DMS53 (cell line): Measurements from ENCODE around the gene MFAP3L.
"Not testable (repeated sequence)": the region's sequence is repeated elsewhere in the genome, so short reads cannot be mapped to it uniquely, and the experiment has no call there.

Source experiments
- DNase-seq: peaks from one replicate; lab custom pipeline; 2025; lab: John Stamatoyannopoulos, UW

Gene MFAP3L

GRCh38 chr4:169987327-169988228 is 38.6 kb downstream of the MFAP3L start:
- DNase-seq, result no peak

DNA sequence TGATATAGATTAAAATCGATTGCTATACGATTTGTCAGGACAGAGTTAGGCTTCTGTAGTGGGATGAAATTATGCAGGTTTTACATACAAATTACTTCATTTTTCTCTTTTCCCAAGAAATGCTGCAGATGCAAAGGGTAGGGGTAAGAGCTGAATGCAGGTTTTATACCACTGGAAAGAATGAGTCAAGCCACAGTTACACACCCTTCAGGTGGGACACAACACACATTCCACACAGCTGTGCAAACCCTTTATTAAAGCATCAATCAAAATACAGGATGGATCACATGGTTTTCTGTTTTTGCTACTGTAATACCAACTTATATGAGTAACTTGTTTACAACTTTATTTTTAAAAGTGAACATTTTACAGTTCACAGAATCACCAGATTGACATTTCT is 39.8 kb downstream of the MFAP3L start:
- DNase-seq, result no peak

DNA sequence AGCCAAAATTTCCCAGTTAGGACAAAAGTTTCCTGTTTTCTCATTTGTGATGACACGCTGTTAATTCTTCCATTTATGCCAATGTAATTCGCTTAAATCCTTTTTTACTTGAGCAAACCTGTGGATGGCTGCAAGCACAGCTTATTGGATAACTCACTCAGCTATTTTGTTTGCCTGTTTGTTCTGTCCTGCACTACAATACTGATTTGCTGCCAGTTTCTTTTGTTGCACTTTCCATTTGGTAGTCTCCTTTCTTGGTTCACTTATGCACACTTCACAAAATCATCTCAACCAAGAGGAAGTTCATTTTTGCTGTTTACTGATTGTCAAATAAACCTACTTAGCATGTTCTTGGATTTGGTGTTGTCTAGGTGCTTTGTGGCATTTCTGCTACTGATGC is 40.3 kb downstream of the MFAP3L start:
- DNase-seq, result no peak

DNA sequence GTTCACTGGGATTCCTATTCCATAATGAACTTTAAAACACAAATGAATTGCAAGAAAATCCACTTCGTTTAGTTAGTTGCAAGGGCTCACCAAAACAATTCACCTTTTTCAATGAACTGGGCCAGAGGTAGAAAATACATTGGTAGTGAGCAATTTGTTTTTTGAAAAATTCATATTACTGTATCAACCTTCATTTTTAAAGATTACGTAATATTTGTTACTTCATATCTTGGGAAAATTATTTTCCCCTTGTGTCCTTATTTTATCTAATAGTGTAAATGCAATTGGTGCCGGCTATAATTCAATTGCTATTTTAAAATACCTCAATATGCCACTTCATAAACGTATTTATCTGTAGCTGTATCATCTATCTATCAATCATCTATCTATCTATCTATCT is 41.5 kb downstream of the MFAP3L start:
- no peak for DNase-seq

GRCh38 chr4:169984173-169984572 is 42.0 kb downstream of the MFAP3L start:
- no peak for DNase-seq

- DNase-seq, result no peak
These were observed 49.2 kb downstream of the MFAP3L start for GRCh38 chr4:169976951-169977350.

- DNase-seq, result no peak
These were observed 50.1 kb downstream of the MFAP3L start for GRCh38 chr4:169975838-169976796.

DNA sequence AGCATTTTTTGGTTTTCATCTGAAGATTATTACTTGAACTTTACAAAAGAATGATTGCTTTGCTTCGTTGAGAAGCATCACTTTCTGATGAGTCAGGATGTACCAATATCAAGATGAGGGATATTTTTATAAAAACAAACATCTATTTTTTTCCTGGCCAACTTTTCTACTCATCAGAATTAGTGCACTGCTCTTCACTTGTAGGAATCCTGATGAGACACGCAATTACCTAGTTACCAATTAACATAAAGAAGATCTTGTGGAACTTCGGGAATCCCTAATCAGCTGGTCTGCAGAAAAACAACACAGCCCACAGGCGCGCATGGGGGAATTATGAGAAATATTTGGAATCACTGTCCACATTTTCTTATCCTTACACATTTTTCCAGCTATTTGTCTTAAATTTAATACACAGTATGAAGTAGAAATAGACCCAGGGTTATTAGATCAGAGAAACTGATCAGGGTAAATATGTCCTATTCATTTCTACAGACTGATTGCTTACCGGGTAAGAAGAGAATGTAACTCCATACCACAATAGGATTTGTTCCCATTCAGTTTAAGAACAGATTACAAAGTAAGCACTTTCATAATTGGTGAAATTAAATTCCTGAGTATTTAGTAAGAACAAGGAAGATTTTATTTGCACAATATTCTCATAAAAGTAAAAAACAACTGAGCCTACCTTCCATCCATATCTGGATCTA is 50.9 kb downstream of the MFAP3L start:
- DNase-seq, result no peak

DNA sequence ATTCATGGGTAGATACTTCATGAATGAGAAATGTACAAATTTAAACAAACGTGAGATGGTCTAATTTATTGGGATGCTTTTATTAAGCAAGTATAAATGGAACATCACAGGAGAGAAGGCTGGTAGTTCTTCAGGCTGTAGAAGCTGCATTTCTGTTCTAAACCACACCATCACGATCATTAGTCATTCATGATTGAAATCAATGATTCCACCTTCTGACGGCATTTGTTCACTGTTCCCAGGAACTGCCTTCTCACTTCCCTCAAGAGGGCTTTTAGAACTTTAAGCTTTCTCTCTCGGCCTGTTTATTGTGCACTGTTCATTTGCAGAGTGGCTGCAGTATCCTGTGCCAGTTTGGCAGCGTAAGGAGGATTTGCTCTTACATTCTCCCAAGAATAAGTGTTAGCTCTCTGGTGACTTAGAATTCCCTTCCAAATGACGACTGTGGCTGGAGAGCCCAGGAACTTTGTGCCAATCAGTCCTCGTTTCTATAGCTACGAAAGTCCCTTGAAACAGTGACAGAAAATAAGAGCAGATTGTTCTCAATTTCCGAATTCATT is 54.7 kb downstream of the MFAP3L start:
- DNase-seq, result no peak

DNA sequence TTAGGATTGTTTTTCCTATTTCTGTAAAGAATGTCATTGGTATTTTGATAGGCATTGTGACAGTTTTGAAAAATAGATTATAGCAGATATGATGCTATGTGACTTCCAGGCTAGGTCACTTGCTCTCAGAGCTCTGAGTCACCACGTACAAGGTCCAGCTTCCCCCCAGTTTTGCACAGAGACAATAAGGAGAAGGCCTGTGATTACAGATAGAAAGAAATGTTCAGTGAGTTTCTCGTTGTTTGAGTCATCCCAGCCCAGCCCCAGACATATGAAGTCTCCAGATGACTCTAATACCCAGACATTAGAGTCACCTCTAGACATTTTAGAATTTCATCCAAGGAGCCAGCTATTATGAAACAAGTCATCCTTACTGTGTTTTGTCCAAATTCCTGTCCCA is 57.2 kb downstream of the MFAP3L start:
- DNase-seq, result no peak

DNA sequence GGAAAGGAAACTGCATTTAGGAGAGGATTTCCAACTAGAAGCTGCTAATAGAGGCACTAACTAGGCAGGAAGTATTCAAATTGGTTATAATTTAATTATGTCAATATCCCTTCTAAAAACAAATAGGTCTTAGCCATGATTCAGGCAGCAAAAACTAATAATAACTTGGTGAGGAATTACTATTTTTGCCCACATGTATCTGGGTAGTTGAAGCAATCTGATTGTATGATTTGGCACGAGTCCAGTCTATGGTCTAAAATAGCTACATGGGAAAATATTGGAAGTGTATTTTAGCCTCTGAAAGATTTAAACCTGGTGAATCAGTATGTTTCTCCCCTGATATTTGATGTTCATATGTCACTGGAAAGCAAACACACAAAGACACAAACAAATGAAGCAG is 62.2 kb downstream of the MFAP3L start:
- no peak for DNase-seq

- DNase-seq, result no peak
These were observed 66.9 kb downstream of the MFAP3L start for GRCh38 chr4:169959254-169959653.

DNA sequence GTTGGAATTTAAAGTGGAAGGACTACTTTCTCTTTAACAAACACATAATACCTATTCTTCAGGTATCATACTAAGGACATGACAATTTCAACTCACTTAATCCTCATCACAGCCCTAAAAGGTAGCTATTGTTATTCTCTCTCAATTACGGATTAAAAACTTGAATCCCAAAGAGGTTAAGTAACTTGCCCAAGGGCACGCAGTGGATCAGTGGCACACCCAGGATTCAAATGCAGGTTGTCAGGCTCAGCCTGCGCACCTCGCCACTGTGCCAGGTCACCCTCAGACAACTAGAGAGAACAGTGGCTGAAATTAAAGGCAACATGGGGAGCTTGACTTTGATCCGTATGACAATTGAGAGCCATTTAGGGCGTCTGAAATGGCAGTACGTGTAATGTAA is 67.6 kb downstream of the MFAP3L start:
- DNase-seq, result no peak

- no peak for DNase-seq
These were observed 68.4 kb downstream of the MFAP3L start for GRCh38 chr4:169957785-169958184.

DNA sequence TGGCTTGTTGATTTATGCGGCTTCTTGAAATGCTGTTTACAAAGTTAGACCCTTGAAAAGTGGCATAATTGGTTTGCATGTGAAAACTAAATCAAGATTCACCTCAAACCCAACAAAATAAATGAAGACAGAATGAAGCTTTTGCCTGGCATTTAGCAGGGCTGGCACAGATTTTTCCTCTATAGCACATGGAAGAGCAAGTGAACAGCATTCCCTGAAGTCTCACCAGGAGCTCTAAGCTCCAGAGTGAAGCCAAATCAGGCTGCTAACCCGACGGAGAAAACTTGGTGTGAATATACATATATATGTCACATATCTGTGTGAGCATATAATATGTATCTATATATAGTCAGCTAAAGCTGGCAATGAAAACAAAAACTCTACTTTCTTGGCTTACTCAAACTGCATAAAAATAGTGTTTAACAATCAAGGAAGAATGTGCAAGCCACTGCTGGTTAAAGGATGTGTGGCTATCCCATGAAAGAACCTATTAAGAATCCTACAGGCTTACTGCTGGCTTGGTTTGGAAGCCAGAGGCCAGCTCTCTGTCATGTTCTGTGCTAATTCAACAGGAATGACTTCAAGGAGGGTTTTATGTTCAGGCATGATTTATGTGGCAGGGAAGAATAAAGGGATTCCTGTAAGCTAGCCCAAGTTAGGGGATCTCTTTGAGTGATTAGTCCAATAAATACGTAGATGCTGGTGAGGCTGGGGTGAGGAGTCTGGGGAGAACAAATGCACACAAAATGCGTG is 69.9 kb downstream of the MFAP3L start:
- DNase-seq, result no peak

DNA sequence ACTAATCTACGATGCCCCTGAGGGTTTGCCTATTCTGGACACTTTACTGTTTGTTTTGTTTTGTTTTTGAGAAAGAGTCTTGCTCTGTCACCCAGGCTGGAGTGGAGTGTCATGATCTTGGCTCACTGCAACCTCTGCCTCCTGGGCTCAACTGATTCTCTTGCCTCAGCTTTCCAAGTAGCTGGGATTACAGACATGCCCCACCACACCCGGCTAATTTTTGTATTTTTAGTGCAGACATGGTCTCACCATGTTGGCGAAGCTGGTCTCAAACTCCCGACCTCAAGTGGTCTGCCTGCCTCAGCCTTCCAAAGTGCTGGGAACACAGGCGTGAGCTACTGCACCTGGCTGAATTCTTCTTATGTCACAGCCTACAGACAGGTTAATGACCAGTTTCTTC is 70.7 kb downstream of the MFAP3L start:
- no peak for DNase-seq

- no peak for DNase-seq
These were observed 73.8 kb downstream of the MFAP3L start for GRCh38 chr4:169952236-169953002.

GRCh38 chr4:169948271-169948670 is 77.9 kb downstream of the MFAP3L start:
- no peak for DNase-seq

DNA sequence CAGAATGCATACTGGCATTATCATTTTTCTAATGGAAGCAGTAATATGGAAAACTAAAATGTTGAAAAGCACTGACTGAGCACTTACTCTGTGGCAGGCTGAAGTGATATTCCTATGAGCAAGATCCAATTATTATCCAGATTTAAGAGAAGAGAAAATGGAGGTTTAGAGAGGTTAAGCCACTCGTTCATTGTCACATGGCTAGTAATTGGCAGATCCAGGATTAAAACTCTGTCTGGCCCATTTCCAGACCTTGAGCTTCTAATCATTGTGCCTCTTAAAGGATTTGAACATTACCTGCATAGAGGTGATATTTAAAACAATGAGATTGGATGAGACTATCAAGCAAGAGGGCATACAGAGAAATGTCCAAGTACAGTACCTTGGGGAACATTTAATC is 80.6 kb downstream of the MFAP3L start:
- DNase-seq, result no peak

GRCh38 chr4:169943601-169944000 is 82.6 kb downstream of the MFAP3L start:
- DNase-seq, result not testable (repeated sequence)
